HepG2 (cell line): Measurements from ENCODE around the gene NIPAL1. TPM values are rescaled to one million over a fixed set of nuclear protein-coding genes. Genes with fewer than 3 reads are reported as not detected.

ENCODE experiments used
- EP300 ChIP-seq, 3 experiments: sonication (generic) in 1 of 3; formaldehyde crosslinking in 1 of 3; IDR thresholded peaks; 2 replicates each; pipeline versions ENCODE4 v1.5.1 to v1.6.1; 2011 to 2020; ENCODE audit warnings: low read depth in 2 of 3, low read length in 2 of 3, borderline replicate concordance in 1 of 3, improper control_type of control experiment in 1 of 3, mild to moderate bottlenecking in 1 of 3, missing genetic modification reagents in 1 of 3, moderate library complexity in 1 of 3
- KMT2A ChIP-seq: sonication (generic); formaldehyde crosslinking; IDR thresholded peaks from 2 replicates; pipeline ENCODE4 v1.4.0; 2020; ENCODE audit warnings: missing genetic modification reagents
- TRIM22 ChIP-seq: fragments of 450-650 bp; IDR thresholded peaks from 2 replicates; pipeline ENCODE4 v1.6.1; 2017
- ZBTB4 ChIP-seq: sonication (generic); formaldehyde crosslinking; IDR thresholded peaks from 2 replicates; pipeline ENCODE4 v1.4.0; 2020; ENCODE audit warnings: missing genetic modification reagents, mild to moderate bottlenecking, borderline replicate concordance
- polyA plus RNA-seq, 8 experiments: library from polyadenylated mRNA; depleted of rRNA in 3 of 8; stranded (reverse) in 7 of 8; unstranded in 1 of 8; fragments of >200 nt; fragmentation: Illumina TruSeq in 4 of 8; extraction: Trizol in 4 of 8; gene quantifications; 2 replicates each; pipeline versions ENCODE4 v1.2.1 to v1.2.3, GENCODE V29; 2011 to 2016; ENCODE audit warnings: low read depth in 4 of 8, missing spikeins in 1 of 8, mixed read lengths in 1 of 8; ENCODE audit not compliant: insufficient read depth in 1 of 8
- total RNA-seq, 5 experiments: library from RNA; depleted of rRNA; stranded (reverse); fragments of >200 nt; fragmentation: Illumina TruSeq; extraction: Trizol; gene quantifications; 2 replicates each; pipeline ENCODE4 v1.2.3, GENCODE V29; 2016; ENCODE audit warnings: low read depth in 1 of 5
- TF ChIP-seq, protein P1 (sequence below): sonication (generic); formaldehyde crosslinking; IDR thresholded peaks from one replicate; pipeline ENCODE4 v1.5.1; 2020; ENCODE audit warnings: mild to moderate bottlenecking, missing genetic modification reagents; ENCODE audit errors: not compliant biosample characterization
- TF ChIP-seq, protein P2 (sequence below): sonication (generic); formaldehyde crosslinking; IDR thresholded peaks from 2 replicates; pipeline ENCODE4 v1.4.0; 2020; ENCODE audit warnings: missing genetic modification reagents, mild to moderate bottlenecking, borderline replicate concordance
- TF ChIP-seq, protein P3 (sequence below): sonication (generic); formaldehyde crosslinking; IDR thresholded peaks from 2 replicates; pipeline ENCODE4 v1.5.1; 2020; ENCODE audit warnings: missing genetic modification reagents, mild to moderate bottlenecking, borderline replicate concordance
- TF ChIP-seq, protein P4 (sequence below): sonication (generic); formaldehyde crosslinking; IDR thresholded peaks from 2 replicates; pipeline ENCODE4 v1.4.0; 2020; ENCODE audit warnings: missing genetic modification reagents

The NIPAL1 gene
- total and polyA plus RNA-seq, 2 of the 13 experiments (the other 11 are each of a cell fraction or from before 2014, with no cell fraction given) = 1.4 to 3.4 TPM

GRCh38 chr4:48032721-48033120, 16.1 kb downstream of the NIPAL1 start (continued):
- TF ChIP-seq, protein P1, sequence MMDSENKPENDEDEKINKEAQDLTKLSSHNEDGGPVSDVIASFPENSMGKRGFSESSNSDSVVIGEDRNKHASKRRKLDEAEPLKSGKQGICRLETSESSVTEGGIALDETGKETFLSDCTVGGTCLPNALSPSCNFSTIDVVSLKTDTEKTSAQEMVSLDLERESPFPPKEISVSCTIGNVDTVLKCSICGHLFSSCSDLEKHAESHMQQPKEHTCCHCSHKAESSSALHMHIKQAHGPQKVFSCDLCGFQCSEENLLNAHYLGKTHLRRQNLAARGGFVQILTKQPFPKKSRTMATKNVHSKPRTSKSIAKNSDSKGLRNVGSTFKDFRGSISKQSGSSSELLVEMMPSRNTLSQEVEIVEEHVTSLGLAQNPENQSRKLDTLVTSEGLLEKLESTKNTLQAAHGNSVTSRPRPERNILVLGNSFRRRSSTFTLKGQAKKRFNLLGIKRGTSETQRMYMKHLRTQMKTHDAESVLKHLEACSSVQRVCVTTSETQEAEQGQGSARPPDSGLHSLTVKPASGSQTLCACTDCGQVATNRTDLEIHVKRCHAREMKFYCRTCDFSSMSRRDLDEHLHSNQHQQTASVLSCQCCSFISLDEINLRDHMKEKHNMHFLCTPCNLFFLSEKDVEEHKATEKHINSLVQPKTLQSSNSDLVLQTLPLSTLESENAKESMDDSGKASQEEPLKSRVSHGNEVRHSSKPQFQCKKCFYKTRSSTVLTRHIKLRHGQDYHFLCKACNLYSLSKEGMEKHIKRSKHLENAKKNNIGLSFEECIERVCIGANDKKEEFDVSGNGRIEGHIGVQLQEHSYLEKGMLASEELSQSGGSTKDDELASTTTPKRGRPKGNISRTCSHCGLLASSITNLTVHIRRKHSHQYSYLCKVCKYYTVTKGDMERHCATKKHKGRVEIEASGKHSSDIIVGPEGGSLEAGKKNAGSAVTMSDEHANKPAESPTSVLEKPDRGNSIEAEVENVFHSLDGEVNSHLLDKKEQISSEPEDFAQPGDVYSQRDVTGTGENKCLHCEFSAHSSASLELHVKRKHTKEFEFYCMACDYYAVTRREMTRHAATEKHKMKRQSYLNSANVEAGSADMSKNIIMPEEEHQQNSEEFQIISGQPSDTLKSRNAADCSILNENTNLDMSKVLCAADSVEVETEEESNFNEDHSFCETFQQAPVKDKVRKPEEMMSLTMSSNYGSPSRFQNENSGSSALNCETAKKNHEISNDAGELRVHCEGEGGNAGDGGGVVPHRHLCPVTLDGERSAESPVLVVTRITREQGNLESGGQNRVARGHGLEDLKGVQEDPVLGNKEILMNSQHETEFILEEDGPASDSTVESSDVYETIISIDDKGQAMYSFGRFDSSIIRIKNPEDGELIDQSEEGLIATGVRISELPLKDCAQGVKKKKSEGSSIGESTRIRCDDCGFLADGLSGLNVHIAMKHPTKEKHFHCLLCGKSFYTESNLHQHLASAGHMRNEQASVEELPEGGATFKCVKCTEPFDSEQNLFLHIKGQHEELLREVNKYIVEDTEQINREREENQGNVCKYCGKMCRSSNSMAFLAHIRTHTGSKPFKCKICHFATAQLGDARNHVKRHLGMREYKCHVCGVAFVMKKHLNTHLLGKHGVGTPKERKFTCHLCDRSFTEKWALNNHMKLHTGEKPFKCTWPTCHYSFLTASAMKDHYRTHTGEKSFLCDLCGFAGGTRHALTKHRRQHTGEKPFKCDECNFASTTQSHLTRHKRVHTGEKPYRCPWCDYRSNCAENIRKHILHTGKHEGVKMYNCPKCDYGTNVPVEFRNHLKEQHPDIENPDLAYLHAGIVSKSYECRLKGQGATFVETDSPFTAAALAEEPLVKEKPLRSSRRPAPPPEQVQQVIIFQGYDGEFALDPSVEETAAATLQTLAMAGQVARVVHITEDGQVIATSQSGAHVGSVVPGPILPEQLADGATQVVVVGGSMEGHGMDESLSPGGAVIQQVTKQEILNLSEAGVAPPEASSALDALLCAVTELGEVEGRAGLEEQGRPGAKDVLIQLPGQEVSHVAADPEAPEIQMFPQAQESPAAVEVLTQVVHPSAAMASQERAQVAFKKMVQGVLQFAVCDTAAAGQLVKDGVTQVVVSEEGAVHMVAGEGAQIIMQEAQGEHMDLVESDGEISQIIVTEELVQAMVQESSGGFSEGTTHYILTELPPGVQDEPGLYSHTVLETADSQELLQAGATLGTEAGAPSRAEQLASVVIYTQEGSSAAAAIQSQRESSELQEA = no peak
- TF ChIP-seq TRIM22 (no peak), ZBTB4 (CRISPR knock-in tag) (no peak), KMT2A (no peak), EP300 (IDR thresholded peaks at IDR 0.05; ENCODE audit: low read depth in 2 of 2, low read length in 2 of 2) (peak in 1 of 2 experiments; percentile 27; a peak in 1 of 4 replicates), EP300 (CRISPR knock-in tag; IDR thresholded peaks at IDR 0.05; ENCODE audit: borderline replicate concordance) (no peak)
- TF ChIP-seq, protein P2, sequence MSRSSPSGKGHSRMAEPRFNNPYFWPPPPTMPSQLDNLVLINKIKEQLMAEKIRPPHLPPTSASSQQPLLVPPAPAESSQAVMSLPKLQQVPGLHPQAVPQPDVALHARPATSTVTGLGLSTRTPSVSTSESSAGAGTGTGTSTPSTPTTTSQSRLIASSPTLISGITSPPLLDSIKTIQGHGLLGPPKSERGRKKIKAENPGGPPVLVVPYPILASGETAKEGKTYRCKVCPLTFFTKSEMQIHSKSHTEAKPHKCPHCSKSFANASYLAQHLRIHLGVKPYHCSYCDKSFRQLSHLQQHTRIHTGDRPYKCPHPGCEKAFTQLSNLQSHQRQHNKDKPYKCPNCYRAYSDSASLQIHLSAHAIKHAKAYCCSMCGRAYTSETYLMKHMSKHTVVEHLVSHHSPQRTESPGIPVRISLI = no peak
- TF ChIP-seq, protein P3, sequence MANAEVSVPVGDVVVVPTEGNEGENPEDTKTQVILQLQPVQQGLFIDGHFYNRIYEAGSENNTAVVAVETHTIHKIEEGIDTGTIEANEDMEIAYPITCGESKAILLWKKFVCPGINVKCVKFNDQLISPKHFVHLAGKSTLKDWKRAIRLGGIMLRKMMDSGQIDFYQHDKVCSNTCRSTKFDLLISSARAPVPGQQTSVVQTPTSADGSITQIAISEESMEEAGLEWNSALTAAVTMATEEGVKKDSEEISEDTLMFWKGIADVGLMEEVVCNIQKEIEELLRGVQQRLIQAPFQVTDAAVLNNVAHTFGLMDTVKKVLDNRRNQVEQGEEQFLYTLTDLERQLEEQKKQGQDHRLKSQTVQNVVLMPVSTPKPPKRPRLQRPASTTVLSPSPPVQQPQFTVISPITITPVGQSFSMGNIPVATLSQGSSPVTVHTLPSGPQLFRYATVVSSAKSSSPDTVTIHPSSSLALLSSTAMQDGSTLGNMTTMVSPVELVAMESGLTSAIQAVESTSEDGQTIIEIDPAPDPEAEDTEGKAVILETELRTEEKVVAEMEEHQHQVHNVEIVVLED (CRISPR knock-in tag) = no peak
- TF ChIP-seq, protein P4, sequence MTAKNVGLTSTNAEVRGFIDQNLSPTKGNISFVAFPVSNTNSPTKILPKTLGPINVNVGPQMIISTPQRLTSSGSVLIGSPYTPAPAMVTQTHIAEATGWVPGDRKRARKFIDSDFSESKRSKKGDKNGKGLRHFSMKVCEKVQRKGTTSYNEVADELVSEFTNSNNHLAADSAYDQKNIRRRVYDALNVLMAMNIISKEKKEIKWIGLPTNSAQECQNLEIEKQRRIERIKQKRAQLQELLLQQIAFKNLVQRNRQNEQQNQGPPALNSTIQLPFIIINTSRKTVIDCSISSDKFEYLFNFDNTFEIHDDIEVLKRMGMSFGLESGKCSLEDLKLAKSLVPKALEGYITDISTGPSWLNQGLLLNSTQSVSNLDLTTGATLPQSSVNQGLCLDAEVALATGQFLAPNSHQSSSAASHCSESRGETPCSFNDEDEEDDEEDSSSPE (CRISPR knock-in tag) = no peak
